OCI-LY3 (cell line): Measurements from ENCODE around the gene FTO.

ENCODE experiments used
- EZH2phosphoT487 ChIP-seq: fragments of 200-600 bp; shearing (Covaris generic); IDR thresholded peaks from 2 replicates; pipeline ENCODE4 v1.6.1; 2018; ENCODE audit warnings: antibody characterized with exemption, mixed run types, low read depth
- TF ChIP-seq, protein P1 (sequence below): fragments of 200-600, 300-600 bp; sonication (generic); IDR thresholded peaks from 2 replicates; pipeline ENCODE4 v1.5.1; 2014; ENCODE audit warnings: antibody characterized with exemption, low read length, low read depth

DNA sequence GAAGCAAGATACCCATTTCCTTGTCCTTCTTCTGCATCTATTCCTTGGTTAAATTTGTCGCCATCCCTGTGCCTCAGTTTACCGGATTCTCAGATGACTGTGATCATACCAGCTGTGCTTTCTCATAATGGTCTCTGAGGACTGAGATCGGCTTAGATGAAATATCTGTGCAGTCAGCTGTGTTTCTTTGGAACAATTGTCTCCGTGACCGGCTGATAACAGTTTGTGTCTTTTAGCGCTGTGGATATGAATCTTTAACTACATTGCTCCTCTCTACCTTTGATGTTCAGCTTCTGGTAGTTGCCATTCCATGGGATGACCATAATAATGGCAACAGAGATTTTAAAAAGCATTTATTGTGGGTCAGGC, 473 bp downstream of the FTO start:
- TF ChIP-seq, protein P1, sequence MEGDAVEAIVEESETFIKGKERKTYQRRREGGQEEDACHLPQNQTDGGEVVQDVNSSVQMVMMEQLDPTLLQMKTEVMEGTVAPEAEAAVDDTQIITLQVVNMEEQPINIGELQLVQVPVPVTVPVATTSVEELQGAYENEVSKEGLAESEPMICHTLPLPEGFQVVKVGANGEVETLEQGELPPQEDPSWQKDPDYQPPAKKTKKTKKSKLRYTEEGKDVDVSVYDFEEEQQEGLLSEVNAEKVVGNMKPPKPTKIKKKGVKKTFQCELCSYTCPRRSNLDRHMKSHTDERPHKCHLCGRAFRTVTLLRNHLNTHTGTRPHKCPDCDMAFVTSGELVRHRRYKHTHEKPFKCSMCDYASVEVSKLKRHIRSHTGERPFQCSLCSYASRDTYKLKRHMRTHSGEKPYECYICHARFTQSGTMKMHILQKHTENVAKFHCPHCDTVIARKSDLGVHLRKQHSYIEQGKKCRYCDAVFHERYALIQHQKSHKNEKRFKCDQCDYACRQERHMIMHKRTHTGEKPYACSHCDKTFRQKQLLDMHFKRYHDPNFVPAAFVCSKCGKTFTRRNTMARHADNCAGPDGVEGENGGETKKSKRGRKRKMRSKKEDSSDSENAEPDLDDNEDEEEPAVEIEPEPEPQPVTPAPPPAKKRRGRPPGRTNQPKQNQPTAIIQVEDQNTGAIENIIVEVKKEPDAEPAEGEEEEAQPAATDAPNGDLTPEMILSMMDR = no peak
- no peak for TF ChIP-seq EZH2phosphoT487
